Omental fat pad (tissue), 4 donors: Measurements from ENCODE around the gene CDC14B. TPM values are rescaled to one million over a fixed set of nuclear protein-coding genes. Genes with fewer than 3 reads are reported as not detected.
A peak's percentile ranks its signal among the peaks of the same experiment; 100 is the strongest.

Source experiments
- ATAC-seq: fragments of 150-250 bp; one replicate; pipeline ENCODE4 v1.9.1; 2016; ENCODE audit warnings: mild to moderate bottlenecking, moderate library complexity; ENCODE audit not compliant: low FRiP score
- DNase-seq: peaks from one replicate; pipeline ENCODE4 v3.0.0-alpha.2; 2019; ENCODE audit warnings: low spot score
- CTCF ChIP-seq, 3 donors: fragments of 450-650 bp; IDR thresholded peaks; one replicate each; pipeline ENCODE4 v1.5.1; 2016 to 2017; ENCODE audit warnings: antibody characterized with exemption in 3 of 3, mild to moderate bottlenecking in 3 of 3, moderate library complexity in 2 of 3
- total RNA-seq, 4 donors: library from RNA; depleted of rRNA; stranded (reverse); fragments of >200 nt; gene quantifications; one replicate each; pipeline ENCODE4 v1.1.0, GENCODE V29; 2016

Gene CDC14B
- total RNA-seq, 4 donors from 2014 or later, result 14.4 to 40.5 (median 21.5) TPM

GRCh38 chr9:96567203-96567700 is 52.4 kb downstream of the CDC14B start:
- ATAC-seq (peak; percentile 39), DNase-seq (no peak)
- TF ChIP-seq CTCF (IDR thresholded peaks at IDR 0.05), result no peak

- DNase-seq (peak; percentile 31), ATAC-seq (peak; percentile 80)
- TF ChIP-seq CTCF (IDR thresholded peaks at IDR 0.05), result peak in 1 of 3 donors; percentile 7
Measured at GRCh38 chr9:96566498-96567202, 53.0 kb downstream of the CDC14B start.

GRCh38 chr9:96565671-96566497 is 53.8 kb downstream of the CDC14B start:
- ATAC-seq (peak; percentile 68), DNase-seq (no peak)
- no peak for TF ChIP-seq CTCF (IDR thresholded peaks at IDR 0.05)

- no peak for TF ChIP-seq CTCF (IDR thresholded peaks at IDR 0.05)
- ATAC-seq (no peak), DNase-seq (no peak)
Measured at GRCh38 chr9:96564217-96564616, 55.4 kb downstream of the CDC14B start.

GRCh38 chr9:96559339-96559943 is 60.2 kb downstream of the CDC14B start:
- TF ChIP-seq CTCF (IDR thresholded peaks at IDR 0.05), result no peak
- ATAC-seq (no peak), DNase-seq (no peak)

- DNase-seq (no peak), ATAC-seq (no peak)
- TF ChIP-seq CTCF (IDR thresholded peaks at IDR 0.05), result no peak
Measured at GRCh38 chr9:96557921-96558320, 61.7 kb downstream of the CDC14B start.
